Right ventricle myocardium inferior (tissue), 1 donor: ENCODE results near the gene RPL14. TPM values are rescaled to one million over a fixed set of nuclear protein-coding genes. Genes with fewer than 3 reads are reported as not detected.
"Not testable (repeated sequence)": the region's sequence is repeated elsewhere in the genome, so short reads cannot be mapped to it uniquely, and the experiment has no call there.

Experiments used
- ATAC-seq: fragments of 200-7000 bp; cut with Tn5 transposase; one replicate; pipeline ENCODE4 v1.9.1; 2020; ENCODE audit warnings: mild to moderate bottlenecking, moderate library complexity
- DNase-seq: peaks from one replicate; pipeline ENCODE4 v3.0.0; 2021; ENCODE audit errors: missing footprints
- intact Hi-C: fragments of 100-400 bp; cut with DNase I; formaldehyde crosslinking; loops from one replicate; pipeline ENCODE4 v1.11.0; 2022
- total RNA-seq: library from RNA; stranded (reverse); fragmentation: NEBNext Ultra II Directional; extraction: Animal tissue kit (Norgen Biotek cat#: 25700); gene quantifications from one replicate; pipeline ENCODE4 v1.2.1, GENCODE V29; 2021
- donor health status: DM: no; HTN: yes; CAD: no; lungs with severe emphysema.

RPL14 gene
- total RNA-seq, 1 donor from 2014 or later: 1,077 TPM

DNA sequence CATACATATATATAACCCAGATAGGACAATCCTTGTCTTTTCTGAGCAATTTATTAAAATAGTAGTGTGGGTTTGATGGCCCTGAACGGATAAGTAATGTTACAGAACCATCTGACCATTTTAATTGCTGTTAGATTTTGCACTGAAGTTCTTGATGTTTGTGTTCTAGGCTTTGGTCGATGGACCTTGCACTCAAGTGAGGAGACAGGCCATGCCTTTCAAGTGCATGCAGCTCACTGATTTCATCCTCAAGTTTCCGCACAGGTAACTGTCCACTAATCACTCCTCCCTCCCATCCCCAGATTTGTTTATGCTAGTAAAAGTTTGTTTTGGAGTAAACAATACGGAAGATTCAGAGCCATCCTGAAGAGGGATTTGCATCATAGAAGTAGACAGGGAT is 1.3 kb downstream of the RPL14 start:
- ATAC-seq (no peak), DNase-seq (no peak)
- intact Hi-C loops: no loop called here

DNA sequence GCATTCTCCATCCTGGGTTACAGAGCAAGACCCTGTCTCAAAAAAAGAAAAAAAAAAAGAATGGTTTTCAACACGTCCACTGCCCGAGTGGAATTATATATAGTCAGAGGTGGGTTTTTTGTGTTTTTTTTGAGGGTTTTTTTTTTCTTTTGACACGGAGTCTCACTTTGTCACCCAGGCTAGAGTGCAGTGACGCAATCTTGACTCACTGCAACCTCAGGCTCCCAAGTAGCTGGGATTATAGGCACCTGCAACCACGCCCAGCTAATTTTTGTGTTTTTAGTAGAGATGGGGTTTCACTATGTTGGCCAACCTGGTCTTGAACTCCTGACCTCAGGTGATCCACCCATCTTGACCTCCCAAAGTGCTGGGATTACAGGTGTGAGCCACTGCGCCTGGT is 3.3 kb downstream of the RPL14 start:
- DNase-seq, ATAC-seq, intact Hi-C loops: not testable (repeated sequence)

DNA sequence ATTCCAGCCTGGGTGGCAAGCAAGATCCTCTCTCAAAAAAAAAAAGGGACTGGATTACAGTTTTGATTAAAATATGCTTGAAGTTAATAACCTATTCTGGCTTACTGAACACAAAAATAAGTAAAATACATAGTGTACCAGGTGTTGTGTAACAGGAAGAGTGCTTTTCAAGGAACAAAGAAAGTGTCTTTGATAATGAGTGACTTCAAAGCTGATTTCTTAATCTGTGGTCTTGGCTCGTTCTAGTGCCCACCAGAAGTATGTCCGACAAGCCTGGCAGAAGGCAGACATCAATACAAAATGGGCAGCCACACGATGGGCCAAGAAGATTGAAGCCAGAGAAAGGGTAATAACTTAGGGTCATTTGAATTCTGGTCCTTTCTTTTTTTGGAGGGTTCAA is 4.0 kb downstream of the RPL14 start:
- intact Hi-C loops: no loop called here
- ATAC-seq: no peak
- DNase-seq: no peak

DNA sequence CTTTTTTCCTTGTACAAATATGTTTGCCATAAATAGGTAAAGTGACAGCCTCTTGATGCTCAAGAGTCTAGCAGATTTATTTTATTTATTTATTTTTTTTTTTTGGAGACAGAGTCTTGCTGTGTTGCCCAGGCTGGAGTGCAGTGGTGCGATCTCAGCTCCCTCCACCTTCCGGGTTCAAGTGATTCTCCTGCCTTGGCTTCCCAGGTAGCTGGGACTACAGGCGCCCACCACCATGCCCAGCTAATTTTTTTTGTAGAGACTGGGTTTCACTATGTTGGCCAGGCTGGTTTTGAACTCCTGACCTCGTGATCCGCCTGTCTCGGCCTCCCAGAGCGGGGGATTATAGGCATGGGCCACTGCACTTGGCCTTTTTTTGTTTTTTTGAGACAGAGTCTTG is 5.7 kb downstream of the RPL14 start:
- DNase-seq, ATAC-seq, intact Hi-C loops: not testable (repeated sequence)

DNA sequence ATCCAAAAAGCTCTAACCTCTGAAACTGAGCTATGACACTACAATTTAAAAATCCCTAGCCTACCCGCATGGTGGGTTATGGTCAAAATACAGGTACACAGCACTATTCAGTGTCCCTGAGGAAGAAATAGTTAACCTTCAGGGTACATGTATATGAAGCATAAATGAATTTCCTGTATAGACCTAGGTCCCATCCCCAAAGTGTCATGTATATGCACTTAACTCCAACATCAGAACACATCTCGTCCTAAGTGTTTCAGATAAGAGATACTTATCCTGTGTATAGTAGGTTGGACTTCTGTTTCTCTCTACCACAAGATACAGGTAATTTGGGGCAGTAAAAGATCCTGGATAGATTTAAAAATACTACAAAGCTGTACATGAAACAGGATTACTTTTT is 6.4 kb downstream of the RPL14 start:
- DNase-seq: no peak
- intact Hi-C loops: no loop called here
- ATAC-seq: no peak

DNA sequence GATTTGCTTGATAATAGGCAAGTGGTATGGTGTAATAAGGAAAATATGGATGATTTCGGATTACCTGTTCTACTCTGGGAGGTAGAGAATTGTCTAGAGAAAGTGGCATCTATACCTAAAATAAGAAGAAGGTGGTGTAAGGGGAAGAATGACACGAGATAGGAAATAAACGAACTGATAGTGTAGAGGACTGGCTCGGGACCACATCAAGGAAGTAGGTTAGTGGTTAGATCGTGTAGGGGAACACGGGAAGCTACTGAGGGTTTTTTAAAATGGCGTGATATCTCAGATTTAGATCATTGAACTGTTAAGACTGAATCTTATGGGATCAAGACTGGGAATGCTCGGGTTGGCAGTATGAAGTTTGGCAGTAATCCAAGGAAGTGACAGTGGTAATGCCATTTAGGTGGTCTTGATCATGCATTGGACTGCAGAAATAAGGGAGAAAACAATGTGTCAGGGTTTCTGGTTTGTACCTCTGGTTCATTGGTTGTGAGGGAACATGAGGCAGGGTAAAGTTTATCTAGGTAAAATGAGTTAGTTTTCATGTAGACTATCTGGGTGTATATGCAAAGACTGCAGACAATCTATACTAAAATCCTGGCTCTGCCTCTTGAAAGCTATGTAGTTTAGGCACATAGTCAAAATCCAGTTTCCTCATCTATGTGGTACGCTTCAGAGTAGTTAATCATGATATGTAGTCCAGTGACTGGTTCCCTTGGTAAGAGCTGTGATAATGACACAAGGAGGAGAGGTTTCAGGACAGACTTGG is 7.4 kb downstream of the RPL14 start:
- intact Hi-C loops: no loop called here
- DNase-seq (no peak), ATAC-seq (no peak)

DNA sequence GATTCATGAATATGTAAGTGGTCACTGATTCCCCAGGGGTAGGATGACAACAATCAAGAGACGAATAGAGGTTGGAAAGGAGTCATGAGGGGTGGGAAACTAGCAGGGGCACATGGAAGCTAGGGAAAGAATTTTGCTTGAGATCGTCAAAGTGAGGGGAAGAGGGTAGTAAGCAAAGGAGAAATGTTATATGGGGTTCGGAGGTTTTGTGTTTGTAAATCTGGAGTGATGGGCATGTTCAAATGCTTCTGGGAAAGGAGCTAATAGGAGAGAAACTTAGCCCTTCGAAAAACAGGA is 7.9 kb downstream of the RPL14 start:
- intact Hi-C loops: no loop called here
- DNase-seq: no peak
- no peak for ATAC-seq

DNA sequence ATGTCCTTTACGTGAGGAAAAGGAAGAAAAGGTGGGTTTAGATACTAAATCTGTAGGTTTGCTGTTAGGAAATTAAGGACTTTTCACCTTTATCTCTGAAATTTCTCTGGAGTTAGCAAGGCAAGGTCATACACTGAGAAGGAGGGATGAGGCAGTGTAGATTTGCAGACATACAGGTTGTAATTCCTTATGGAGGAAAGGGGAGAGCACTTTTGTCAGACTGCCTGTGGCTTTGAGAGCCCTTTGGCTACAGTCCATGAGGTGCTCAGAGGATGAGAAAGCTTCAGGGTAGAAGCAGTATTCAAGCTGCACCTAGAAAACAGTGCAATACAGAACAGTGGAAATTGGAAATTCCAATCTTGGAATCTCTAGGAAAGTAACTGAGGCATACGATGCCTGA is 8.3 kb downstream of the RPL14 start:
- DNase-seq (no peak), ATAC-seq (no peak)
- intact Hi-C loops: no loop called here

DNA sequence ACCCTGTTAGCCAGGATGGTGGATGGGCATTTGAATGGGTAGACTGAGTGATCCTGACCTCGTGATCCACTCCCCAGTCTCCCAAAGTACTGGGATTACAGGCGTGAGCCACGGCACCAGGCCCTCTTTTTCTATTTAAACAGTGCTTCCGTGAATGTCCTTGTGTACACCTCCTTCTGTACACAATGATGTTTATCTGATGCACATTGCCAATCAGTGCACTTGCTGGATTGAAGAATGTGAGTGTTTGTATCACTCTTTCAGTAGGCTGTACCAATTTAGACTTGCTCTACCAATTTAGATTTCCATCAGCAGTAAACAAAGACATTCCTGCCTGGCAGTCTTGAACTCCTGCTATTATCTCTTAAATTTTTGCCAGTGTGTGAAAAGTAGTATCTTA is 10.9 kb downstream of the RPL14 start:
- DNase-seq (no peak), ATAC-seq (no peak)
- intact Hi-C loops: no loop called here

DNA sequence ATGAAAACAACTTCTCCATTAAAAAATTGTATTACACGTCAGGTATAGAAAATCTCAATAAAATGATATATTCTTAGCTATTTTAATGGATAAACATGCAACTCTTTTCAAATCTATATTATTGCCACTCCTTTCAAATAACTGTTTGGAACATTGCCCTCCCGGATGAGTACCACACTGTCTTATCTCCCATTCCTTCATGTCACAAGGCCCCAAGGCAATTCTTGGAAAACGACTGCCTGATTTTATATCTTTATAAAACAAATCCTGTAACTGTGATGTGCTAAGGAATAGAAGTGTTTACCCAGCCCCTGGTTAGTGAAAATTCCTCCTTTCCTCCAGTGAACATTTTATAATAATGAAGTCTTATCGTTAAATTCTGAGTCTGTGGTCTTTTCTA is 13.6 kb downstream of the RPL14 start:
- DNase-seq (no peak), ATAC-seq (no peak)
- intact Hi-C loops: no loop called here

DNA sequence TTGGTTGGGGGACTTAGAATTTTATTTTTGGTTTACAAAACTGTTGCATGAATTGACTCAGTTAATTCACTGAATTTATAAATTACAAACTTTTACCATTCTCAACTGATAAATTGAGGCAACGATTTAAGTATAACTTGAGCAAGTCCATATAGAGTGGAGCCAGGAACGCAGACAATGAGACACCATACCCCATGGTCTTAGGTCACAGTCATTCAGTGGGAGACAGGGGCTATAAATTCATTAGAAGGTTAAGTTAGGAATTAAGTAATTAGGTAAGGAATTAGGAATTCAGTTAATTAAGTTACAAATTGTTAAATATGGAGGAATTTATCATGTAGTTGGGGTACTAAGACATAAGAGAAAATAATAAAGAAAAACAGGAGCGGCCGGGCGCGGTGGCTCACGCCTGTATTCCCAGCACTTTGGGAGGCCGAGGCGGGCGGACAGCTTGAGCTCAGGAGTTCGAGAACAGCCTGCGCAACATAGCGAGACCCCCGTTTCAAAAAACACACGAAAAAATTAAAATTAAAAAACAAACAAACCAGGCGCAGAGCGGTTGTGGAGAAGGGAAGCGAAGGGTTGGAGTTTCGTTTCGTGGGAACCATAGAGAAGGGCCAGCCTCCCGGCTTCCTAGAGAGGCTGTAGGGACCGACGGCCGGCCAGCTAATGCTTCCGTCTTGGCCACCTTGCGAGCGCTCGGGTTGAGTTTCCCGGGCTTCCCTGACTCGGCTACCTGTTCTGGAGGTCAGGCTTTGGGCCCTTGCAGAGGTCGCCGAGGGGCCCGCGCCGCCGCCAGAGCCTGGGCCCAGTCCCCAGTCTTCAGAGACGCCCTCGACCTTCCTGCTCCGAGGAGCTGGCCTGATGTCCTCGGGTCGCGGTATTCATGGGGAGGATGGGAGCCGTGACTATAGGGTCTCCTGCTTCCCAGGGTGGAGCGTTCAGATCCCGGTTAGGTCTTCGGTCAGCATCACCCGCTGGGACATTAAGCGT is 19.6 kb downstream of the RPL14 start, which contains the start of gene ZNF619:
Gene ZNF619 (plus strand): TSS at position 645 of the 993 bp plus-strand sequence. CDS start 858 bp downstream, outside the sequence.
- intact Hi-C loops: loop anchor here (2.0 kb wide), 3 partner anchors 20 to 48 kb away; partner anchors contain the start of genes RPL14 and ZNF621
- ATAC-seq: peak; percentile 91
- peak; percentile 90 for DNase-seq

DNA sequence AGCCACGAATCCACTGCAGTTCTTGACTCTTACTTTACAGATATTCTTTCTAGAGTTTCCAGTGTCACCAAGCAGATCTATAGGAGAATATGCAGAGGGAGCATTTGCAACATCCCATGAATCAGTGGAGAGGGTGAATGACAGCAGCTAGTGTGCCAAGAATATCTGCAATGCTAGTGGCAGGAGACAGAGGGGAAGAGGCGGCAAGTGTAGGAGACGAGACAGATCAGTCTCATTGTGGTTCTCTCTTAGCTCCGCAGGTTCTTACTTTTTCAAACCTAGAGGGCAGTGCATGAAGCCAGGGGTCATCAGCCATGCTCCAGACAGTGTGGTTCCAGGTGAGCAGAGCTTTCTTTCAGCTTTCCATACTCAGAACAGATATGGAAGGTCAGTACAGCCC is 20.5 kb downstream of the RPL14 start:
- no peak for DNase-seq
- intact Hi-C loops: loop anchor here (2.0 kb wide), 3 partner anchors 21 to 47 kb away; partner anchors contain the start of genes RPL14 and ZNF621
- ATAC-seq: peak; percentile 24

DNA sequence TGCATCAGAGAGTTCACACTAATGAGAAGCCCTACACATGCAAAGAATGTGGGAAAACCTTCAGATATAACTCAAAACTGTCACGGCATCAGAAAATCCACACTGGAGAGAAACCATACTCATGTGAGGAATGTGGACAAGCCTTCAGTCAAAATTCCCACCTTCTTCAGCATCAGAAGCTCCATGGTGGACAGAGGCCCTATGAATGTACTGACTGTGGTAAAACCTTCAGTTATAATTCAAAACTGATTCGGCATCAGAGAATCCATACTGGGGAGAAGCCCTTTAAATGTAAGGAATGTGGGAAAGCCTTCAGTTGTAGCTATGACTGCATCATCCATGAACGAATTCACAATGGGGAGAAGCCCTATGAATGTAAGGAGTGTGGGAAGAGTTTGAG is 30.0 kb downstream of the RPL14 start:
- intact Hi-C loops: no loop called here
- no peak for DNase-seq

DNA sequence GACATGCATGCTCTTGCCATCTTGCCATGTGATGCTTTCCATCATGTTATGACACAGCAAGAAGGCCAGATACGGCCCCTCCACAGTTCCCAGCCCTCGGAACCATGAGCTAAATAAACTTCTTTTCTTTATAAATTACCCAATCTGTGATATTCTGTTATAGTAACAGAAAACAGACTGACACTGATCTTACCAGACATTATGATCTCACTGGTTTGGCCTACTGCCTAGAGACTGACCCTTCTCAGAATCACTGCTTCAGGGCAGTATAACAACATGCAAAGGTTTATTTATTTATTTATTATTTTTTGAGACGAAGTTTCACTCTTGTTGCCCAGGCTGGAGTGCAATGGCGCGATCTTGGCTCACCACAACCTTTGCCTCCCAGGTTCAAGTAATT is 33.8 kb downstream of the RPL14 start:
- intact Hi-C loops: no loop called here
- no peak for ATAC-seq
- no peak for DNase-seq

More for the DNA sequence above, 30.0 kb downstream of the RPL14 start:
- no peak for ATAC-seq

DNA sequence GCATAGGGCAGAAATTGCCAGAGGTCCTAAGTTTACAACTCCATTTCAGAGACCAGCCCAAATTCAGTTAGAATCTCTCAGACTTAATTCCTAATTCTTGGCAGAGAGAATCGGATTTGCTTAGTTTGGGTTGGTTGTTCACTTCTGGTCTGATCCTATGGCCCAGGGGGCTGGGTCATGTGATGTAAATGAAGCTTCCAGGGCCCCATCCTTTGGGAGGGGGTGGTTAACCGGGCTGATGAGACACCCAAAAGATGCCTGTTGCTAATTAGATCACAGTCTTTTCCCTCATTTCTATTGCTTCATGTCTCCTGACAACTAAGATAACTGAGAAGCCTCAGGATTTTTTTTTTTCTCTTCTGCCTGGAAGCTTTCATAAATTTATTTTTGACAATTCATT is 37.6 kb downstream of the RPL14 start:
- DNase-seq: no peak
- no peak for ATAC-seq
- intact Hi-C loops: no loop called here

DNA sequence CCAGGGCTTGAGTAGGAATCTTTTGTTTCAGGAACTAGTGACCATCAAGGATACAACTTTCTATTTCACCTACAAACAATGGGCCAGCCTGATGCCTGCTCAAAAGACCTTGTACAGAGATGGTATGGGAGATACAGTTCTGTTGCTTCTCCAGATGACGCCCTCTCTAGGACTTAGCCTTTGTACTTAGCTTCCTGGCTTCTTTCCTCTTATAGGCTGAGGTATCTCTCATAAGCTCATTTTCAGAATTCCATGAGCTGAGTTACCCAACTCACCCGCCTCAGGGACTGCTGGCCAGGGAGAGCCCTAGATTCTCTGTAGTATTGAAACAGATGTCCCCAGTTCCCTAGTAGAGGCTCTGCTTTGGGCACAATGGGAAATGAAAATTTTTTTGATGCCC is 40.1 kb downstream of the RPL14 start:
- intact Hi-C loops: no loop called here
- no peak for DNase-seq
- no peak for ATAC-seq

DNA sequence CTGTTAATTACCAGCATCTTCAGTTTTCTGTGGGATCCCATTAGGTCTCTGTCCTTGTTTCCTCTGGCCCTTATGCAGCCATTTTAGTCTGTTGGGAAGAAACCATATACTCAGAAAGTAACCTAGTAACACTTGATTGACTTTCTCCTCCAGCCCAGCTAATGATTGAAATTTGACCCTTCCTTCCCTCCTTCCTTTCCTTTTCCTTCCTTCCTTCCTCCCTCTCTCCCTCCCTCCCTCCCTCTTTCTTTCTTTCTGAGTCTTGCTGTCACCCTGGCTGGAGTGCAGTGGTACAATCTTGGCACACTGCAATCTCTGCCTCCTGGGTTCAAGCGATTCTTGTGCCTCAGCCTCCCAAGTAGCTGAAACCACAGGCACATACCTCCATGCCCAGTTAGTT is 42.8 kb downstream of the RPL14 start:
- intact Hi-C loops: no loop called here
- DNase-seq (no peak), ATAC-seq (no peak)

DNA sequence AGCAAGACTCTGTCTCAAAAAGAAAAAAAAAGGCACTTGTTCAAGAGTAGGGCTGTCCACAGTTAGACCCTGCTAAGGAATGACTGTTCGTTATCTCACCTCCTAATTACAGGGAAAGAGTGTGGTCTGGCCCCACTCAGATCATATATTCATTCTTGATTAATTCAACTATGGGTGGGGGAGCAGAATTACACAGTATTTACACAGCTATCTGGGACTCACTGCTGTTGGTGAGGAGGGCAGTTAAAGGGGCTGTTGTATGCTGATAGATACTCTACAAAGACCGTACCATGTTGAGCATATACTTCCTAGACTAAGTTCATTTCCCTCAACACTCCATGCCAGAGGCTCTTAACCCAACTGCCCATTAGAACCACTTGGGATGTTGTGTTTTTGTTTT is 44.9 kb downstream of the RPL14 start:
- intact Hi-C loops: no loop called here
- DNase-seq (no peak), ATAC-seq (no peak)

DNA sequence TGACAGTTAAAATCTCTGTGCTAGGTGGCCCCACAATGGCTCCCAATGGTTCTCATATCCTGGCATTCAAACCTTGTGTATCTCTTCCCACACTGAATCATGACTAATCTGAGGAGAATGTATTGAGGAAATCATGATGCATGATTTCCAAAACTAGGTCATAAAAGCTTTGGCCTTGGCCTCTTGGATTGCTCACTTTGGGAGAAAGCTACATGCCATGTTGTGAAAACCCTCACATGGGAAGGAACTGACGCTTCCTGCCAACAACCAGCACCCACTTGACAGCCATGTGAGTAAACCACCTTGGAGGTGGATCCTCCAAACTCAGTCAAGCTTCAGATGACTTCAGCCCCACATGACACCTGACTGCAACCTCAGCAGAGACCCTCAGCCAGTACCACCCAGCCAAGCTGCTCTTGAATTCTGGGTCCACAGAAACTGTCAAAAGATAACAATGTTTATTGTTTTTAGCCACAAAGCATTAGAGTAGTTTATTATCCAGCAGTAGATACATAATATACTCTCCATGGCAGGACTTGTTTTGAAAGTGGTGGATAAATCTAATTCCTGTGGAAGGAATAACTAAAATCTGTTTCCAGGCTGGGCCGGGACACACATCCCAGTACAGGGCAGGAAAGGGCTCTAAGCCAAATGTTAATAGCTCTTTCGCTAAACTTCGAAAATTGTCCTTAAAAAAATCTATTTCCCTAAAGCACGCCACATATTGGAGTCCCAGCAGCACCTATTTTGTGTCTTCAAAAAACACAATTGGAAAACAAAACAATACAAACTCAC is 47.7 kb downstream of the RPL14 start:
- DNase-seq: no peak

More for the DNA sequence above, 47.7 kb downstream of the RPL14 start:
- intact Hi-C loops: loop anchor here (2.0 kb wide), 2 partner anchors 20 to 28 kb away; partner anchors contain the start of genes ZNF619 and ZNF621
- no peak for ATAC-seq
